ENCODE data around the gene ARHGEF7. TPM values are rescaled to one million over a fixed set of nuclear protein-coding genes. Genes with fewer than 3 reads are reported as not detected.

Gene ARHGEF7
- total RNA-seq, 1 donor from 2014 or later: 57.5 TPM

DNA sequence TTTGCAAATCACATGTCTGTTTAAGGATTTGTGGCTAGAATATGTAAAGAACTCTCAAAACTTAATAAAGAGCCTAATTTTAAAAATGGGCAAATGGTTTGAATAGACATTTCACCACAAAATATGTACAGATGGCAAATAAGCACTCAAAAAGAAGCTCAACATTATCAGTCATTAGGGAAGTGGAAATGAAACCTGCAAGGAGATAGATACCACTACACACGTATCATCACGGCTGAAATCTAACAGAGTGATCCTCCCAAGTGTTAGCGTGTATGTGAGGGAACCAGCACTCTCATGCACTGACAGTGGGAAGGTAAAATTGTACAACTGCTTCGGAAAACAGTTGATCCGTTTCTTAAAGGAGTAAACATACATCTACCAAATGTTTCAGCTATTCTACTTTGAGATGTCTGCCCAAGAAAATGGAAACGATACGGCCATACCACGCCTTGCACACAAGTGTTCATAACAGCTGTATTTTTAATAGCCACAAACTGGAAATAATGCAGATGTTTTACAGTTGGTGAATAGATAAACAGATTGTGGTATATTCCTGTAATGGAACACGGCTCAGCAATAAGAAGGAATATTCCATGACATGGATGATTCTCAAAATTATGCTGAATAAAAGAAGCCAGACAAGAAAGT, 14.5 kb downstream of the ARHGEF7 start:
- H3K4me1 ChIP-seq: no peaks in the 10 kb centered on the region
- no peaks in the 10 kb centered on the region for H3K9me3 ChIP-seq
- H3K36me3 ChIP-seq: no peaks in the 10 kb centered on the region
- TF ChIP-seq POLR2A (IDR thresholded peaks at IDR 0.05) (no peak), CTCF (IDR thresholded peaks at IDR 0.05) (no peak)
- DNase-seq (ENCODE audit: extremely low spot score in 2 of 2): no peak
- no peak overlapping the region for H3K27ac ChIP-seq
- H3K4me3 ChIP-seq: no peak overlapping the region
- intact Hi-C loops (cut with DNase I): no loop called here
- H3K27me3 ChIP-seq: no peaks in the 10 kb centered on the region

DNA sequence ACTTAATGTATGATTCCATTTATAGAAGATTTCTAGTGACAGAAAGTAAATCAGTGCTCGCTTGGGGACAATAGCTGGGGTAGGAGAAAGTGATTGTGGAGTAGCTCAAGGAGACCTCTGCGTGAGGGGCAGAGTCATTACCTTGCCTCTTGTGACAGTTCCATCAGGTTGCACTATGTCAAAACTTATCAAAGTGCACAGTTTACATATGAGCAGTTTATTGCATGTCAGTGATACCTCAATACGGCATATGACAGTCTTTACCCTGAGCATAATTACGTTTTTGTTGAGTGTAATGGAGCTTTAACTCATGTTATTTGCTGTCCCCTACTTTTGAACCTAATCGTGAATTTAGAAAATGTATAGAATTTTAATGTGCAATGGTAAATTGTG, 15.0 kb downstream of the ARHGEF7 start:
- Histone ChIP-seq H3K4me3 (no peak overlapping the region), H3K9me3 (no peaks in the 10 kb centered on the region), H3K4me1 (no peaks in the 10 kb centered on the region), H3K27ac (no peak overlapping the region), H3K27me3 (no peaks in the 10 kb centered on the region), H3K36me3 (no peaks in the 10 kb centered on the region)
- intact Hi-C loops (cut with DNase I): no loop called here
- TF ChIP-seq CTCF (IDR thresholded peaks at IDR 0.05): no peak
- TF ChIP-seq POLR2AphosphoS5 (IDR thresholded peaks at IDR 0.05; ENCODE audit: insufficient read depth in 1 of 2, low read depth in 1 of 2): no peak
- no peak for TF ChIP-seq POLR2A (IDR thresholded peaks at IDR 0.05)
- no peak for DNase-seq (ENCODE audit: extremely low spot score in 2 of 2)

GRCh38 chr13:111131048-111131447, 15.9 kb downstream of the ARHGEF7 start:
- Histone ChIP-seq H3K4me1 (no peaks in the 10 kb centered on the region), H3K27me3 (no peaks in the 10 kb centered on the region), H3K9me3 (no peaks in the 10 kb centered on the region), H3K36me3 (no peaks in the 10 kb centered on the region), H3K4me3 (no peak overlapping the region), H3K27ac (no peak overlapping the region)
- TF ChIP-seq CTCF (IDR thresholded peaks at IDR 0.05) (no peak), POLR2AphosphoS5 (IDR thresholded peaks at IDR 0.05; ENCODE audit: insufficient read depth in 1 of 2, low read depth in 1 of 2) (no peak), POLR2A (IDR thresholded peaks at IDR 0.05) (no peak)
- intact Hi-C loops (cut with DNase I): no loop called here
- no peak for DNase-seq (ENCODE audit: extremely low spot score in 2 of 2)

- TF ChIP-seq POLR2AphosphoS5 (IDR thresholded peaks at IDR 0.05; ENCODE audit: insufficient read depth in 1 of 2, low read depth in 1 of 2) (no peak), POLR2A (IDR thresholded peaks at IDR 0.05) (no peak), CTCF (IDR thresholded peaks at IDR 0.05) (no peak)
- Histone ChIP-seq H3K27me3 (no peaks in the 10 kb centered on the region), H3K9me3 (no peaks in the 10 kb centered on the region), H3K27ac (no peak overlapping the region), H3K4me1 (no peaks in the 10 kb centered on the region), H3K36me3 (no peaks in the 10 kb centered on the region), H3K4me3 (no peak overlapping the region)
- DNase-seq (ENCODE audit: extremely low spot score in 2 of 2): no peak
- intact Hi-C loops (cut with DNase I): no loop called here
Observed at GRCh38 chr13:111131611-111132010, 16.5 kb downstream of the ARHGEF7 start.

DNA sequence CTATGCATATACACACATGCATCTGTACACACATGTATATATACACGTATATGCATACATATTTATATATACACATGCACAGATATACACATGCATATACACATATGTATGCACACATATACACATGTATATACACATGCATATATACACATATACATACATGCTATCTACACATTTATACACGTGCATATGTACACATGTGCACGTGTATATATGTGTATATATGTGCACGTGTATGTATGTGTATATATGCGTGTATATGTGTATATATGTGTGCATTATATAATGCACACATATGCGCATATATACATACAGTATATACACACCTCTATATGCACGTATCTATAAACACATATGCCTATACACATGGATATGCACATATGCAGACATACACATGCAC, 17.8 kb downstream of the ARHGEF7 start:
- no peaks in the 10 kb centered on the region for H3K36me3 ChIP-seq
- no peak overlapping the region for H3K27ac ChIP-seq
- H3K27me3 ChIP-seq: no peaks in the 10 kb centered on the region
- H3K9me3 ChIP-seq: no peaks in the 10 kb centered on the region
- intact Hi-C loops (cut with DNase I): no loop called here
- no peaks in the 10 kb centered on the region for H3K4me1 ChIP-seq
- DNase-seq (ENCODE audit: extremely low spot score in 2 of 2): no peak
- H3K4me3 ChIP-seq: no peak overlapping the region
- TF ChIP-seq POLR2A (IDR thresholded peaks at IDR 0.05): no peak
- no peak for TF ChIP-seq POLR2AphosphoS5 (IDR thresholded peaks at IDR 0.05; ENCODE audit: insufficient read depth in 1 of 2, low read depth in 1 of 2)
- TF ChIP-seq CTCF (IDR thresholded peaks at IDR 0.05): no peak

Measured in vagina (tissue), 2 donors.